ENCODE results near the gene CDK3. TPM values are rescaled to one million over a fixed set of nuclear protein-coding genes. Genes with fewer than 3 reads are reported as not detected.

CDK3 gene
- total RNA-seq, 1 experiment from 2014 or later = 9.8 TPM

GRCh38 chr17:76032073-76032779 lies 31.6 kb downstream of the CDK3 start:
- peaks cover 15% of the 10 kb centered on the region for H3K4me1 Mint-ChIP-seq (ENCODE audit: low read depth, unreplicated experiment)
- no peaks in the 10 kb centered on the region for H3K9me3 Mint-ChIP-seq (ENCODE audit: low read depth, unreplicated experiment)
- H3K27me3 Mint-ChIP-seq (ENCODE audit: unreplicated experiment) = no peaks in the 10 kb centered on the region
- no peak overlapping the region for H3K4me3 Mint-ChIP-seq (ENCODE audit: low read depth, unreplicated experiment)
- CTCF ChIA-PET = interaction anchor here (0.7 kb wide), 1 partner anchor 186 kb away, joined by 3 read pairs; no protein-coding TSS in a partner anchor
- no TSS peak for BruUV-seq (replicated peaks)
- TF ChIP-seq CTCF (IDR thresholded peaks at IDR 0.05; ENCODE audit: unreplicated experiment) = no peak
- no peak overlapping the region for H3K27ac Mint-ChIP-seq (ENCODE audit: unreplicated experiment)
- peaks cover 12% of the 10 kb centered on the region for H3K36me3 Mint-ChIP-seq (ENCODE audit: insufficient read depth, unreplicated experiment)
- DNase-seq = peak; percentile 31
- intact Hi-C loops (cut with micrococcal nuclease; ENCODE audit: unreplicated experiment) = no loop called here

- Mint-ChIP-seq H3K36me3 (ENCODE audit: insufficient read depth, unreplicated experiment) (peaks cover 8% of the 10 kb centered on the region), H3K4me3 (ENCODE audit: low read depth, unreplicated experiment) (no peak overlapping the region), H3K9me3 (ENCODE audit: low read depth, unreplicated experiment) (no peaks in the 10 kb centered on the region), H3K27ac (ENCODE audit: unreplicated experiment) (no peak overlapping the region), H3K4me1 (ENCODE audit: low read depth, unreplicated experiment) (peaks cover 15% of the 10 kb centered on the region), H3K27me3 (ENCODE audit: unreplicated experiment) (no peaks in the 10 kb centered on the region)
- no TSS peak for BruUV-seq (replicated peaks)
- no peak for DNase-seq
- no peak for TF ChIP-seq CTCF (IDR thresholded peaks at IDR 0.05; ENCODE audit: unreplicated experiment)
- CTCF ChIA-PET = no interaction called here
- intact Hi-C loops (cut with micrococcal nuclease; ENCODE audit: unreplicated experiment) = no loop called here
These were observed 32.1 kb downstream of the CDK3 start for GRCh38 chr17:76032780-76033108.

GRCh38 chr17:76033139-76033538 lies 32.5 kb downstream of the CDK3 start:
- no peak overlapping the region for H3K27ac Mint-ChIP-seq (ENCODE audit: unreplicated experiment)
- H3K4me1 Mint-ChIP-seq (ENCODE audit: low read depth, unreplicated experiment) = peaks cover 15% of the 10 kb centered on the region
- no peaks in the 10 kb centered on the region for H3K9me3 Mint-ChIP-seq (ENCODE audit: low read depth, unreplicated experiment)
- H3K27me3 Mint-ChIP-seq (ENCODE audit: unreplicated experiment) = no peaks in the 10 kb centered on the region
- BruUV-seq (replicated peaks) = no TSS peak
- H3K36me3 Mint-ChIP-seq (ENCODE audit: insufficient read depth, unreplicated experiment) = peaks cover 12% of the 10 kb centered on the region
- TF ChIP-seq CTCF (IDR thresholded peaks at IDR 0.05; ENCODE audit: unreplicated experiment) = no peak
- H3K4me3 Mint-ChIP-seq (ENCODE audit: low read depth, unreplicated experiment) = no peak overlapping the region
- CTCF ChIA-PET = no interaction called here
- intact Hi-C loops (cut with micrococcal nuclease; ENCODE audit: unreplicated experiment) = no loop called here
- no peak for DNase-seq

GRCh38 chr17:76034428-76035350 lies 34.0 kb downstream of the CDK3 start:
- no peak overlapping the region for H3K27ac Mint-ChIP-seq (ENCODE audit: unreplicated experiment)
- H3K27me3 Mint-ChIP-seq (ENCODE audit: unreplicated experiment) = no peaks in the 10 kb centered on the region
- CTCF ChIA-PET = no interaction called here
- TF ChIP-seq CTCF (IDR thresholded peaks at IDR 0.05; ENCODE audit: unreplicated experiment) = no peak
- no peaks in the 10 kb centered on the region for H3K9me3 Mint-ChIP-seq (ENCODE audit: low read depth, unreplicated experiment)
- H3K4me1 Mint-ChIP-seq (ENCODE audit: low read depth, unreplicated experiment) = peaks cover 4% of the 10 kb centered on the region
- peaks cover 18% of the 10 kb centered on the region for H3K36me3 Mint-ChIP-seq (ENCODE audit: insufficient read depth, unreplicated experiment)
- no peak overlapping the region for H3K4me3 Mint-ChIP-seq (ENCODE audit: low read depth, unreplicated experiment)
- intact Hi-C loops (cut with micrococcal nuclease; ENCODE audit: unreplicated experiment) = no loop called here
- no TSS peak for BruUV-seq (replicated peaks)
- DNase-seq = no peak

Measured in Calu3 (cell line).